Nephron progenitor cell (in vitro differentiated cells): ENCODE measurements around the gene EML1.

Experiments
- DNase-seq: peaks from one replicate; pipeline ENCODE4 v3.0.0; 2021
- H3K27ac Mint-ChIP-seq: 2 replicates; pipeline ENCODE4 v1.8.0; 2021; ENCODE audit warnings: mild to moderate bottlenecking, moderate library complexity, mixed read lengths
- H3K27me3 Mint-ChIP-seq: 2 replicates; pipeline ENCODE4 v1.8.0; 2021; ENCODE audit warnings: mild to moderate bottlenecking, low read depth, mixed read lengths; ENCODE audit not compliant: poor library complexity
- H3K36me3 Mint-ChIP-seq: 2 replicates; pipeline ENCODE4 v1.8.0; 2021; ENCODE audit warnings: low read depth, mixed read lengths
- H3K4me1 Mint-ChIP-seq: 2 replicates; pipeline ENCODE4 v1.8.0; 2021; ENCODE audit warnings: mixed read lengths
- H3K4me3 Mint-ChIP-seq: 2 replicates; pipeline ENCODE4 v1.8.0; 2021; ENCODE audit warnings: mild to moderate bottlenecking, moderate library complexity, mixed read lengths
- H3K9me3 Mint-ChIP-seq: 2 replicates; pipeline ENCODE4 v1.8.0; 2021; ENCODE audit warnings: mild to moderate bottlenecking, moderate library complexity, mixed read lengths
- CTCF ChIP-seq: fragments of 200-600 bp; sonication (generic); IDR thresholded peaks from 2 replicates; pipeline ENCODE4 v1.5.0; 2021; ENCODE audit warnings: antibody characterized with exemption

Gene EML1

DNA sequence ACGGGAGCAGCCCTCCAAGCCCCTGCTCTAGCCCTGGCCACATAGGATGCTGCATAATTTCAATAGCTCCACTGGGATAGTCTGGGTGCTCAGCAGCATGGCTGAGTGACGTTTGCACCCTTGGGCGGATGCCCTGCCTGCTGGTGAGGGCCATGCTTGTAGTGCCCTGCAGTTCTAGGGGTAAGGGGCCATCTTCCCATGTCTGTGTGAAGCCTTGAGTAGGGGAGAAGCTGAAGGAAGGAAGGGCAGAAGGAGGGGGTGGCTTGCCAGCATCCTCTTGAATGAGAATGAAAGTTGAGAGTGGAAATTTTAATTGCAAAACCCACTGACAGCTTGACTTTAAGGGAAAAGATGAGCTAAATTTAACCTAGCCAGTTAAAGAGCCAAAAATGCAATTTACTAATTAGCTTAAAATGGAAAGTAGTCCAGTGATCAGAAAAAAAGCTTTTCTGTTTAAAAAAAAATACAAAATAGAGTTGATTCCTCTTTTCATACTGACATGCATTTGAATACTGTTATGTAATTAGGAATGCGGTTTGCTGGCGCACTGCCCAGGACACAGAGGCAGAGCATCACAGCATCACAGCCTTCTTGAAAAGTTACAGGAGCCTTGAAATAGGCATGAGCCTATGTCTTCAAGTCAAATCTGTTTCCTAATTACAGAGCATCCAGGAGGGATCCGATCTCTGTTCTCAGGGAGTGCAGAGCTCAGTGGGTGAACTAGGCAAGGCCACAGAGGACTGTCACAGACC is 18.5 kb upstream of the EML1 start:
- Mint-ChIP-seq H3K4me3 (no peak overlapping the region), H3K36me3 (peaks cover 12% of the 10 kb centered on the region), H3K9me3 (peaks cover 38% of the 10 kb centered on the region), H3K27me3 (peaks cover 27% of the 10 kb centered on the region), H3K4me1 (peaks cover 24% of the 10 kb centered on the region), H3K27ac (no peak overlapping the region)
- no peak for TF ChIP-seq CTCF
- DNase-seq: no peak

GRCh38 chr14:99775351-99775750 is 17.9 kb upstream of the EML1 start:
- H3K27ac Mint-ChIP-seq: no peak overlapping the region

DNA sequence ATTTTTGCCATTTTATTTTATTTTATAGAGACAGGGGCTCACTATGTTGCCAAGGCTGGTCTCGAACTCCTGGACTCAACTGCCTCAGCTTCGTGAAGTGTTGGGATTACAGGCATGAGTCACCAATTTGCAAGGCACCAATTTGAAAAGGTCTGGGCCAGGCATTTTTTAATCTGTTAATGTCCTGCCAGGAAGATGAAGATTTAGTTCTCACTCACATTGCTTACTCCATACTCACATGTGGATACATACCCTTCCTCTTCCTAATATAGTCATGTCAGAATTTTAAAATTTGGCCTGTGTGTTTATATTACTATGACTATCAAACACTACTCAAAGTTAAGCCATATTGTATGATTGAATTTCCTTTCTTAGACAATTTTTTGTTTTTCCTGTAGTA is 15.3 kb upstream of the EML1 start:
- peaks cover 42% of the 10 kb centered on the region for H3K27me3 Mint-ChIP-seq
- no peak for TF ChIP-seq CTCF
- H3K4me1 Mint-ChIP-seq: peaks cover 17% of the 10 kb centered on the region
- peaks cover 12% of the 10 kb centered on the region for H3K36me3 Mint-ChIP-seq
- H3K4me3 Mint-ChIP-seq: no peak overlapping the region
- no peak overlapping the region for H3K27ac Mint-ChIP-seq
- peaks cover 33% of the 10 kb centered on the region for H3K9me3 Mint-ChIP-seq
- DNase-seq: no peak

More at GRCh38 chr14:99775351-99775750, 17.9 kb upstream of the EML1 start:
- peaks cover 38% of the 10 kb centered on the region for H3K9me3 Mint-ChIP-seq
- no peak overlapping the region for H3K4me3 Mint-ChIP-seq
- TF ChIP-seq CTCF: no peak
- H3K36me3 Mint-ChIP-seq: peaks cover 12% of the 10 kb centered on the region
- H3K4me1 Mint-ChIP-seq: peaks cover 24% of the 10 kb centered on the region
- H3K27me3 Mint-ChIP-seq: peaks cover 31% of the 10 kb centered on the region
- DNase-seq: no peak

GRCh38 chr14:99779751-99780150 is 13.5 kb upstream of the EML1 start:
- Mint-ChIP-seq H3K27ac (no peak overlapping the region), H3K27me3 (peaks cover 45% of the 10 kb centered on the region), H3K4me1 (no peaks in the 10 kb centered on the region), H3K9me3 (peaks cover 33% of the 10 kb centered on the region), H3K4me3 (no peak overlapping the region), H3K36me3 (peaks cover 12% of the 10 kb centered on the region)
- no peak for DNase-seq
- no peak for TF ChIP-seq CTCF

DNA sequence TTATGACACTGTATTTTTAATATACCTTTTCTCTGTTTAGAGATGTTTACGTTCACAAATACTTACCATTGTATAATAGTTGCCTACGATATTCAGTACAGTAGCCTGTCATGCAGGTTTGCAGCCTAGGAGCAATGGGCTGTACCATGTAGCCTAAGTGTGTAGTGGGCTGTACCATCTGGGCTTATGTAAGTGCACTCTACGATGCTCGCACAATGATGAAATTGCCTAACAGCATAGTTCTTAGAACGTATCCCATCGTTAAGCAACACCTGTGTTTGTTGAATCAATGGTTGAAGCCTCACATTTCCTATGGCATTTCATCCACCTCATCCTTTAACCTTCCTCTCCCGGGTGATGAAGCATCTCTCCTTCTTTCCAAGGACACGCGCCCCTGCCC is 12.5 kb upstream of the EML1 start:
- peaks cover 12% of the 10 kb centered on the region for H3K36me3 Mint-ChIP-seq
- DNase-seq: no peak
- H3K4me1 Mint-ChIP-seq: no peaks in the 10 kb centered on the region
- H3K4me3 Mint-ChIP-seq: no peak overlapping the region
- H3K9me3 Mint-ChIP-seq: peaks cover 33% of the 10 kb centered on the region
- no peak overlapping the region for H3K27ac Mint-ChIP-seq
- no peak for TF ChIP-seq CTCF
- H3K27me3 Mint-ChIP-seq: peaks cover 46% of the 10 kb centered on the region

DNA sequence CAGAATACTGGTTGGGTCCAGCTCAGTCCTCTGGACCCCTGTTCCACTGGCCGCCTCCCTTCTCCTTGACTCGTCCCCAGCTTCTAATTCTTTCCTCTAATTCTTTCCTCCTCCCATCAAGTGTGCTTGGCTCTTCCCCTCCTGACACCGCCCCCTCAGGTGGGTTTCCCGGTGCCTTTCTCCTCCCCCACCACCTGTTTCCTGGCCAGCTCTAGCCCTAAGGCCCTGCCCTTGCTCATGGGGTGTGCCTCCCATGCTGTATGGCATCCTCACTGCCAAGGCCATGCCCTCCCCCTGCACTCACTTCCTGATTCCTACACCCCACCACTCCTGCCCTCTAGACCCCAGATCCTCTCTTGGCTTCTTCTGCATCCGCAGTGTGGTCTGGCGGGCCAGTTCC is 12.1 kb upstream of the EML1 start:
- H3K36me3 Mint-ChIP-seq: peaks cover 12% of the 10 kb centered on the region
- no peak overlapping the region for H3K27ac Mint-ChIP-seq
- no peak overlapping the region for H3K4me3 Mint-ChIP-seq
- peaks cover 46% of the 10 kb centered on the region for H3K27me3 Mint-ChIP-seq
- no peaks in the 10 kb centered on the region for H3K4me1 Mint-ChIP-seq
- no peak for TF ChIP-seq CTCF
- H3K9me3 Mint-ChIP-seq: peaks cover 33% of the 10 kb centered on the region
- DNase-seq: no peak
